Measurements from ENCODE around the gene KLK12. TPM values are rescaled to one million over a fixed set of nuclear protein-coding genes. Genes with fewer than 3 reads are reported as not detected.

Gene KLK12
- polyA plus RNA-seq, 1 donor (not counting 4 experiments of a cell fraction or from before 2014, with no cell fraction given), result not detected

- no peak overlapping the region for H3K27ac ChIP-seq (ENCODE audit: control insufficient read depth, insufficient read depth, low read length)
- DNase-seq (ENCODE audit: low read depth, low spot score), result no peak
- H3K4me3 ChIP-seq (ENCODE audit: control insufficient read depth in 2 of 3, extremely low read depth in 1 of 3, insufficient read depth in 2 of 3, low read depth in 1 of 3, low read length in 3 of 3), result no peak overlapping the region
- H3K9ac ChIP-seq (ENCODE audit: control insufficient read depth, extremely low read depth, insufficient read depth, low read length), result no peak overlapping the region
- no peaks in the 10 kb centered on the region for H4K20me1 ChIP-seq (ENCODE audit: control insufficient read depth, extremely low read depth, insufficient read depth, low read length)
- no peaks in the 10 kb centered on the region for H3K9me1 ChIP-seq (ENCODE audit: control insufficient read depth, extremely low read depth, insufficient read depth, low read length)
- H3K9me3 ChIP-seq (ENCODE audit: control insufficient read depth, low read depth, low read length), result no peaks in the 10 kb centered on the region
- H3K4me2 ChIP-seq (ENCODE audit: control insufficient read depth, extremely low read depth, insufficient read depth, low read depth, low read length), result no peak overlapping the region
- no peak overlapping the region for H2AFZ ChIP-seq (ENCODE audit: control insufficient read depth, low read length)
- dilution Hi-C loops (cut with MboI; ENCODE audit: extremely low pct_ligation_motif_present, low sequenced_read_pairs), result no loop called here
- H3K27me3 ChIP-seq (ENCODE audit: control insufficient read depth, extremely low read depth, insufficient read depth, low read length), result peaks cover 11% of the 10 kb centered on the region
- H3K36me3 ChIP-seq (ENCODE audit: control insufficient read depth in 2 of 2, extremely low read depth in 1 of 2, insufficient read depth in 2 of 2, low read length in 2 of 2), result peaks cover 0 to 5% of the 10 kb centered on the region in 2 experiments
- no peak for FAIRE-seq
- no peaks in the 10 kb centered on the region for H3K79me2 ChIP-seq (ENCODE audit: control insufficient read depth, insufficient read depth, low read length)
- no peak for TF ChIP-seq EZH2 (IDR thresholded peaks at IDR 0.05; ENCODE audit: low read length)
- TF ChIP-seq CTCF (optimal IDR thresholded peaks at IDR 0.05 in 1 of 3, IDR thresholded peaks at IDR 0.05 in 1 of 3, conservative IDR thresholded peaks at IDR 0.05 in 1 of 3; ENCODE audit: extremely low read depth in 1 of 3, insufficient read depth in 2 of 3, low read length in 3 of 3), result no peak
- H3K4me1 ChIP-seq (ENCODE audit: control insufficient read depth, extremely low read depth, insufficient read depth, low read length), result peaks cover 30% of the 10 kb centered on the region
Observed at GRCh38 chr19:51023946-51024345, 10.9 kb downstream of the KLK12 start.

- DNase-seq (ENCODE audit: low read depth, low spot score) (no peak), FAIRE-seq (no peak)
- H3K27me3 ChIP-seq (ENCODE audit: control insufficient read depth, extremely low read depth, insufficient read depth, low read length), result peaks cover 11% of the 10 kb centered on the region
- TF ChIP-seq EZH2 (IDR thresholded peaks at IDR 0.05; ENCODE audit: low read length) (no peak), CTCF (optimal IDR thresholded peaks at IDR 0.05 in 1 of 3, IDR thresholded peaks at IDR 0.05 in 1 of 3, conservative IDR thresholded peaks at IDR 0.05 in 1 of 3; ENCODE audit: extremely low read depth in 1 of 3, insufficient read depth in 2 of 3, low read length in 3 of 3) (no peak)
- H4K20me1 ChIP-seq (ENCODE audit: control insufficient read depth, extremely low read depth, insufficient read depth, low read length), result no peaks in the 10 kb centered on the region
- peaks cover 0 to 5% of the 10 kb centered on the region in 2 experiments for H3K36me3 ChIP-seq (ENCODE audit: control insufficient read depth in 2 of 2, extremely low read depth in 1 of 2, insufficient read depth in 2 of 2, low read length in 2 of 2)
- H3K4me1 ChIP-seq (ENCODE audit: control insufficient read depth, extremely low read depth, insufficient read depth, low read length), result peaks cover 30% of the 10 kb centered on the region
- H3K9me3 ChIP-seq (ENCODE audit: control insufficient read depth, low read depth, low read length), result no peaks in the 10 kb centered on the region
- no peaks in the 10 kb centered on the region for H3K79me2 ChIP-seq (ENCODE audit: control insufficient read depth, insufficient read depth, low read length)
- H2AFZ ChIP-seq (ENCODE audit: control insufficient read depth, low read length), result no peak overlapping the region
- no peak overlapping the region for H3K4me3 ChIP-seq (ENCODE audit: control insufficient read depth in 2 of 3, extremely low read depth in 1 of 3, insufficient read depth in 2 of 3, low read depth in 1 of 3, low read length in 3 of 3)
- H3K27ac ChIP-seq (ENCODE audit: control insufficient read depth, insufficient read depth, low read length), result no peak overlapping the region
- no peaks in the 10 kb centered on the region for H3K9me1 ChIP-seq (ENCODE audit: control insufficient read depth, extremely low read depth, insufficient read depth, low read length)
- H3K9ac ChIP-seq (ENCODE audit: control insufficient read depth, extremely low read depth, insufficient read depth, low read length), result no peak overlapping the region
- H3K4me2 ChIP-seq (ENCODE audit: control insufficient read depth, extremely low read depth, insufficient read depth, low read depth, low read length), result no peak overlapping the region
- dilution Hi-C loops (cut with MboI; ENCODE audit: extremely low pct_ligation_motif_present, low sequenced_read_pairs), result no loop called here
Observed at GRCh38 chr19:51022526-51022925, 12.3 kb downstream of the KLK12 start.
